GM19463 (cell line): Measurements from ENCODE around the gene TCF7L2.

Source experiments
- ATAC-seq: cut with Tn5 transposase; IDR thresholded peaks from one replicate; pipeline ENCODE4 v1.9.1; 2021; ENCODE audit warnings: mild to moderate bottlenecking, moderate library complexity; ENCODE audit not compliant: unreplicated experiment

The TCF7L2 gene

DNA sequence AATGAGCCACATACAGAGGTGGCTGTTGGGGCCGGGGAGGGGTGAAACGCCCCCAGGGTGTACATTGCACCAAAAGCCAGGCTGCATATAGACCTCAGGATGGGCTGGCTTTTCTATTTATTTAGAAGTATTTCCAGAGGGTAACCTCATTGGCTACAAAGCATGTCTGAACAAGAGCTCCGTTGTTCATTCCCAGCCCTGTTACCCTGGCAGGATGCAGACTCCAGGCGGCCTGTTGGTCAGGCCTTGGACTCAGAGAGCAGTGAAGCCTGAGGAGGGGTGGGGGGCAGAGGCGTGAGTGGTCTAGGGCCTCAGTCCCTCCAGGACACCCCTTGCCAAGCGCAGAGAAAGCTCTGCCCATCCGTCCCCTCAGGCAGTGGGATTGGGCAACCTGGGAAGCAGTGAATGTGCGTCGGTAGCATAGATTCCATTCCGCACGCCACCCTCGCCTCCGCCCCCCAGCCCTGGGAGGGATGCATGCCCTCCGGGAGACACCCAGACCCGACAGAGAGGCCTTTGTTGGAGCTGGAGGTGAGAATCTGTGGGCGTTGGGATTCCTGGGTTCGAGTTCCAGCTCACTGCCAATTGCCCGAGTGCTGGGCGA lies 41.9 kb downstream of the TCF7L2 start:
- ATAC-seq: no peak

DNA sequence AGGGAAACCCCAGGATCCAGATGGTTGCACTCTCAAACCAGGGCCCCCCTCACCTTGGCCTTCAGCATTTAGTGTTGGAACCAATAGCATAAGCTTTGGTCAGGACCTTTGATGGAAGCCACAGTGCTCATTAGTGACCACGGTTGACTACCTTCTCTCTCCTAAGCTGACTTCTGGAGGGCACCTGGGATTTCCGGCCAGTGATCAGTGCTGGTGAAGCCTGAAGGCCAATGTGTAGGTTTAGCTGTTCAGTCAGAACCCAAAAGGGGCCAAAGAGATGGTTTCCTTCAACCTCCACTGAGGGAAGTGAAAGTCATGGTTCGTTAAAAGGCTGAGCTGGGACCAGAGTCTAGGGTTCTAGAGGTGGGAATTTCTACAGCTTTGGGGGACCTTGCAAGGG lies 46.4 kb downstream of the TCF7L2 start:
- no peak for ATAC-seq

DNA sequence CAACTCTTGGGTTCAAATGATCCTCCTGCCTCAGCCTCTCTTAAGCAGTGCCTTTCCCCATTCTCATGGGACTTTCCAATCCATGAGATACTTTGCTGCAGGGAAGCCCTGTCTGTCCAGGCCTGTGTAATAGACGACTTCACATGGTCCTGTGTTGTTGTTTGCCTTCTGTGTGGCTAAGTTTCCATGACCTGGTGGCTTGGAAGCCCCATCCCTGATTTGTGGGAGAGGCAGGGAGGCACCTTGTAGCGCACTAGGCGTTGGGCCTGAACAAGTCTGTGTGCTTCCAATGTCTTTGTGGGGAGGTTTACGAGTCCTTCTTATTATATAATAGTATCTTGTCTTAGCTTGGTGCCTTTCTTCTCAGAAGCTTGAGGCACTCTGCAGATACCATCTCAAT lies 49.1 kb downstream of the TCF7L2 start:
- ATAC-seq: no peak

DNA sequence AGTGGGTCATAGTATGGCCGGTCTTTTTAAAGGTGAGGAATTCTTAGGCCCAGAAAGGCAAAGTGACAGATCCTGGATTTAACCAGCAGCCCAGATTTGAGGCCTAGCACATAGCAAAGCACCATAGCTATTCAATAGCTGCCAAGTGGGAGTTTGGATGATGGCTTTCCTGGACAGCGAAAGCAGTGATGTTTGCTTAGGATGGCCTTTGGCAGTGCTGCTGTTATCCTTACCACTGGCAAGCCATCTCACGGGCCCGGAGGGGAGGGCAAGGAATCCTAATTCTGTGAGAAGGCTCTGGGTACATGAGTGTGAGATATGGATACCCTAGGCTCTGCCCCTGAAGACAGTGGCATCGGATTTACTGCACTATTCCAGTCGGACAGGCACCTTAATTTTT lies 50.4 kb downstream of the TCF7L2 start:
- no peak for ATAC-seq

DNA sequence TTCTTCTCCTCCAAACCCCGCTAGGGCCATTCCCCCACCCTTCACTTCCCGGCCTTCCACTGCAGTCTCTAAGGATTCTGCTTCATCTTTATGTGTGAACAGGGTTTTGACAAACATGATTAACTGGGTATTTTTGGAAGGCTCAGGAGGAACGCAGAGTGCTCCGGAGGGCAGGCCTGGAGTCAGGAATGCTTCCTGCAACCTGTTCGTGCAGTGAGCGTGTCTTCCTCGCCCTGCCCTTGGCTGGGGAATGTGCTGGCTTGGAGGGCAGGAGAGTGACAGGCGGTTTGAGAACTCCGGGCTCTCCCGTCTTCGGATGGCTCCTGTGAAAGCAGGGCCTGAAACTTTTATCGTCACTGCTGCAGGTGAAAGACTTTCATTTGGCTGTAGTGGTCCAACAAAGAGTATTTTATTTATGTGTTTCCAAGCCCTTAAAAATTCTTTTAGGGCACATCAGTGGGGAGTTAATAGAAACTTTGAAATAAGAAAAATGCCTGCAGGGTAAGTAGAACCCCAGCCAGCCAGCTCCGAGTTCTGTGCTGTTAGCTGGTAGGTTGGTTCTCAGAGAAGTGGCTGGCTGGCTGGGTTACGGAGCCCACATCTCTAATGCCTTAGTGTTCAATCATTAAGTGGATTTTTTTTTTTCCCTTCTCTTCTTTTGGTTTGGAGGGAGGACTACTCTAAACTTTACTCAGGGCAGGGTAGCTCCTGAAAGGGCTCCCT lies 51.0 kb downstream of the TCF7L2 start:
- no peak for ATAC-seq

DNA sequence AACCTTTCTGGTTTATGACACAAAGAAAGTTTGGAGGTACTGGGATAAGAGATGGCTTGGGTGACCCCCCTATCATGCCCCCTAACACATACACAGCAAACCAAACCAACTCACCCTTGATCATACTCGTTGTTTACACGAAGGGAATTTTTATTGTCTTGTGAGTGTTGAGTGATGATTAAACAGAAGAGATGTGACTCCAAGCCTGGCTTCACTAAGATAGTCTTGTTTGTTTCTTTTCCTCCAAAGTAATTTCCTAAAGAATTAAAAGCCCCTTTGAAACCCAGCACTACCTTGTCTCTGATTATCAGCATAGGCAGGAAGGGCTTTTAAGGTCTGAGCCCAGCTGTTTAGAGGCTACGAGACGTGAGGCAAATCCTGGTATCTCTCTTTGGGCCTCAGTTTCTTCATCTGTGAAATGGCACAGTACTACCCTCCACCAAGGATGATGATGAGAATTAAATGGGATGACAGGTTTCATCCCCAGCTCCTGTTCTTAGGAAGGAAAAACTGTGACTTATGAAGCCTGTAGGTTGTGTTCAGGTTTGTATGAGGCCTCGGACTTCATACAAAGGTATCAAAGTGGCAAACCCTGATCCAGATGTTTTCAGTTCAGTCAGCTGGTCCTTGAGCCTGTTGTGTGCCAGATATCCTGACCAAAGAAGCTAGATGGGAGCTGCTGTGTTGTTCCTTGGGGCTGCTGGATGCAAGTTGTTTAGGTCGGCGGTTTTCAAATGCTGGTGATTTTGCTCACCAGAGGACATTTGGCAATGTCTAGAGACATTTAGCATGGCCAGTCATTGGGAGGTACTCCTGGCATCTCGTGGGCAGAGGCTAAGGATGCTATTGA lies 51.8 kb downstream of the TCF7L2 start:
- no peak for ATAC-seq

DNA sequence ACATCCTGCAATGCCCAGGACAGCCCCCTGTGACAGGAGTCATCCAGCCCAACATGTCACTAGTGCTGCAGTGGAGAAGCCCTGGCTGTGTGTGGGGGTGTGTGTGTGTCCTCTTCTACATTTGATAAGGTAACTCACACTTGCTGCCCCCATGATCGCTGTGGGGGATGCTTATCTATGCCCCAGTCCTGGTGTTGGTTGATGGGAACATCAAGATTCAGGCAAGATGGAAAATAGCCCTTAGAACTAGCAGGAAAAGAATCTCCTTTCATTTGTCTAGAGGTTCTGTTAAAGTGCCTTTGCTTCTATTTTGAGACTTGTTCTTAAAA lies 52.4 kb downstream of the TCF7L2 start:
- ATAC-seq: no peak

DNA sequence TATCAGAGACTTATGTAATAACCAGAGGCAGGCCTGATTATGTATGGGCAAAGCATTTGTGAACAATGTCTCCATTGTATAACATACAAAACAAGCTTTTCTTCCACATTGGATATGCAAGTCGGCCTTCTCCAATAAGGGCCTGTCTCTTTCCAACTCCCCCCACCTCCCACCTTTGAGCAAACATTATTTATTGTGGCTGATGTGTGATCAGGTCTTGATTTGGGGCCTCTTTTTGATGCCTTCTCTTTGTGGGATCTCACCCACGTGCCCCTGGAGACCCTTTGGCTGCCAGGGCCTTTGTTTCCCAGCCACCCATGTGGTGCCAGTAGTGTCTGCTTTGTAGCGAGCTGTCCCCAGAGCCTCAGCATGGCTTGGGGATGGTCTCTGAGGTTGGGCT lies 53.0 kb downstream of the TCF7L2 start:
- ATAC-seq: no peak

DNA sequence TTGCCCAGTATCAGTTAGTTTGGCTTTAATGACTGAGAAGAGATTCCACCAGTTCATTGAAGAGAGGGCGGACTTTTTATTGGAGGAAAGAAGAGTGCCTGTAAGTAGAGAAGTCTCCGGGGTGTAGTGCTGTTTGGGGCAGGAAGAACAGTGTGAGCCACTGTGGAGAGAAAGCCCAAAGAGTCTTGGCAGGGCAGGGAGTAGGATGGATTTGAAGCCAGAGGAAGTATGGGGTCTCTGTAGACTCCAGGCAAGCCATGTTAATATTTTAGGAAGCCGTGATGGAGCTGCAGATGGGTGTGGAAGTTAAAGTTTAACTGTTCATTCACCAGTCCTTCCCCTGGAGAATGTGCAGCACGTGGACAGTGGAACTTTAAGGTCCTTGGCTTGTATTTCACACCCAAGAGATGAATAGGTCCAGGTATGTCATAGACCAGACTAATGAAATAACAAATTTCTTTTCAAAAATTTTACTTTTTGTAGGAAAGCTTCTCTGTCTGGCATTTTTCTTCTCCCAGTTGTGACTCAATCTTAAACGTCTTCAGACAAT lies 54.1 kb downstream of the TCF7L2 start:
- no peak for ATAC-seq

DNA sequence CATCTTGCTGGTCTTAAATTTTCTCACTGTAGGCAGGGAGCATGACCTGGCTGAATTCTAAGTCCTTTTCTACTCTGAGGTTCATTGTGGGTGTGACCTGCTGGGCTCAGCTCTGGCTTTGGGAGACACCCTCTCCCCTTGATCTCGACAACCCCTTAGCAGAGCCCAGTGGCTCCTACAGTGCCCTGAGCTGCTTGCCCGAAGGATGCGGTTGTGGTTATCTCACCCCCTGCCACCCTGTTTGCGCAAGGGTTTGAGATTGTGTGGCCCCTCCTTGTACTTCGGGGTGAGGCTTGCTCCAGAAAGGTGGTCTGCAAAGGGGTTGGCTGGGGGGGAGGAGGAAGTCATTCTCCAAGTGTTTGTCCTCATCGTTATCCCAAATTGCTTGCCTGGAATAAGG lies 55.3 kb downstream of the TCF7L2 start:
- ATAC-seq: no peak

DNA sequence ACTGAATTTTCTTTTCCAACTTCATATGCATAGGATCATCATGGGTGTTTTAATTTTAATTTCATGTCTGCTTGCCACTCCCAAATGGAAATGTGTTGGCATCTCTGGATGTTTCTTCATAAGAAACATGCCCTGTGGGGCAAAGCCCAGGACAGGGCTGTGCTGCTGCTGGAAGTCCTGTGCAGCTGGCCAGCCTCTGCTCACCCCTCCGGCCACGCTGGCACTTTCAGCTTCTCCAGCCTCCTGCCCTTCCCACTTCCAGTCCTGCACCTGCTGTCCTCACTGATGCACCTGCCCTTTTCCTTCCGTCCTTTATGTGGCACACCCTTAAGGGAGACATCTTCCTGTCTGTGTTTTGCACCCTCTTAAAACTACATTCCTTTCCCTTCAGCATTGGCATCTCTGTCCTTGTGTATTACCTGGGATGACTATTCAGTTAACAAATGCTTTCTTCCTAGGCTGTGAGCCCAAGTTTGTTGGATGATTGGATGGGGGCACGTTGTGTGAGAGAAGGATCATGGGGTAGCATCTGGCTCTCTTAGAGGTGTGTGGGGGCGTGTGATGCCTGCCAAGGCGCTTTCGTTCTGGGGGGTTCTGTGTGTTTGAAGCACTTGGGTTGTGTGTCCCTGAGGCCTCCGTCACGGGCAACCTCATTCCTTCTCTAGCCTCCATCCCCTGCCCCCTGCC lies 56.8 kb downstream of the TCF7L2 start:
- no peak for ATAC-seq

DNA sequence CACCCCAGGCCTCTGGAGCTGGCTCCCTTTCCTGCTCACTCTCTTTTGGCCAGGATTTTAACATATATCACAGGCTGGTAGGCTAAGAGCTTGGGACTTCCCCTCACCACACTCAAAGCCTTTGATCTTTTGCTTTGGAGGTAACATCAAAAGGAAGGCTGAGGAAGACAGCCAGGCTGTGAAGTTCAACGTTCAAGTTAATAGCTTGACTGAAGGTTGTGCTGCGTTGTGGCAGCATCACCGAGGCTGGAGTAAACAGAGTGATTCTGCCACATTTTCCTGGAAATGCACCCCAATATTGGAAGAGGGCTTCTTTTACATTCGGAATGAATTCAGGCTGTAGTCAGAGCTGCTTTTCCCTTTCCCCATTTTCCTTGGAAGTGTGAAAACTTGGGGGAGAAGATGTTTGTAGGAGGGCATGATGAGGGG lies 57.3 kb downstream of the TCF7L2 start:
- ATAC-seq: no peak

DNA sequence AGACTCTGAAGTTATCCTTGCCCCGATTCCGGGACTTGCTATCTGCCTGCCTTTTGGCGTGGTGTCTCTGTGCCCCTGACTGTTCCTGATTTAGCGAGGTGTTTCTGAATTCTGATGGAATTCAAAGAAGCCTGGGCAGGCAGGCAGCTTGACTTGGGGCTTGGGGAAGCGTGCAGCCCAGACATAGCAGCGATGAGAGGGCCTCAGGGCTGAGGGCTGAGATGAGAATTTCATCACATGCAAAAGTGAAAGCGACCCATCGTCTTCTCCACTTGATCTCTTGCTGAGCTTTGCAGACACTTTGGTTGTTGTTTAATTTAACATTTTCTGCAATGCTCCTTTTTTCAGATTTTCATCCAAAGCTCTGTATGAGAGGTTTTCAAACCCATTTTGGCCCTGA lies 57.8 kb downstream of the TCF7L2 start:
- ATAC-seq: no peak

DNA sequence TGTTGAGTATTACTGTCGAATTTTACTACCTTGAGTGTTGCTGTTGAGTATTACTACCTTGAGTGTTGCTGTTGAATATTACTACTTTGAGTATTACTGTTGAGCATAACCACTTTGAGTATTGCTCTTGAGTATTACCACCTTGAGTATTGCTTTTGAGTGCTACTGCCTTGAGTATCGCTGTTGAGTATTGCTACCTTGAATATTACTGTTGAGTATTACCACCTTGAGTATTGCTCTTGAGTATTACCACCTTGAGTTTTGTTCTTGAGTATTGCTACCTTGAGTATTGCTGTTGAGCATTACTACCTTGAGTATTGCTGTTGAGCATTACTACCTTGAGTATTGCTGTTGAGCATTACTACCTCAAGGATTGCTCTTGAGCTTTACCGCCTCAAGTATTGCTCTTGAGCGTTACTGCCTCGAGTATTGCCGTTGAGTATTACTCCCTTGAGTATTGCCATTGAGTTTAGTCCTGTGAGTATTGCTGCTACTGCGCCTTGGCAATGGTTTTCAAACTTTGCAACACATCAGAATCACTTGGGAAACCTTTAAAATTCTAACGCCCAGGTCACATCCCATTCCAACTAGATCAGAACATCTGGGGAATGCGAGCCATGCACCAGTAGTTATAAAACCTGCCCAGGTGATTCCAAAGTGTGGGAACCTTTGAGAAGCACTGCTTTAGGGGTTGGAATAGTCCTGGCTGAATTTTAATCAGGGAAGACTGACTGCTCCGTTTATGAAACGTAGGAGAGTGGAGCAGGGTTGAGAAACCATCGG lies 61.7 kb downstream of the TCF7L2 start:
- no peak for ATAC-seq

DNA sequence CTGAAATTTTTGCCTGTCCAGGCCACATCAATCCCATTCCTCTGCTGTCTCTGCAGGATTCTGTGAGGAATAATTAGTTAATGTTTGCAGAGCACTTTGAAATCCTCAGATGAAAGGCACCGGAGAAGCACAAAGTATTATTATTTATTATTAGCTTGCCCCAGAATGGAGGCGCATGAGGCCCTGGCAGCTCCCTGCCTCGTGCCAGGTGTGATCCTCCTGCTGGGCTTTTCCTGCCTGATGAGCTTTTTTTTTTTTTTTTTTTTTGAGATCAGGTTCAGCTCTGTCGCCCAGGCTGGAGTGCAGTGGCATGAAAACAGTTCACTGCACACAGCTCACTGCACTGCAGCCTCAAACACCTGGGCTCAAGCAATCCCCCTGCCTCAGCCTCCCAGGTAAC lies 65.2 kb downstream of the TCF7L2 start:
- ATAC-seq: no peak

DNA sequence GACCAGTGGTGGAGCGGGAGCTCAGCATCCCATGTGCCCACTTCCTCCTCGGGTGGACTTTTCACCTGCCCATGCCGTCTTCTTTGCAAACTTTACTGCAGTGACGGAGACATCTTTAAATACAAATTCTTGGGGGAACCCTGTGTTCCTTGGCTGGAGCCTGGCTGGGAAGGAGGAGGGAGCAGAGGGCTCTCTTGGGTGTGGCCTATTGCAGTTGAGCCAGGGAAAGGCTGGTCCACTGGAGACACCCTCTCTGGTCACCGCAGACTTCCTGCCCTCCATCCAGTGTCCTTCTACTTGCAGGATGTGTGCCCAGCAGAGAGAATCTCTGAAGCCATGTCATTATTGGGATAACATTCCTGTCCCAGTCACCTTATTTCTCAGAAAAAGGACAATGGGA lies 67.3 kb downstream of the TCF7L2 start:
- no peak for ATAC-seq

DNA sequence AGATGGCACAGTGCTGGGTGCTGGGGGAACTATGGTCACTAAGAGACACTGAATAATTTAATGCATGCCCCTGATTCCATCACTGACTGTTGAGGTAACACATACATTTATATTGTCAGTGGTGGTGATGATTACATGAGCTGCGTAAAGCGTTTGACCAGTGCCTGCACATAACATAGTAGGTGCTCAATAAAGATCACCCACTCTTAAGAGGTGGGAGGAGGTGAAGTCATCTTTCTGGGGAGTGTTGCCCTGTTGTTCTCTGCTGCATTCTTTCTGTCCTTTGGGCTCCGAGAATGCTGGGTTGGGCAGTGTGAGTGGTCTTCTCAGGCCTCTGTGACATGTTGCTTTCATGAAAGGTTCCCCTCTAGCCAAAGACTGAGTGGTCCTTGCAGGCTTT lies 68.0 kb downstream of the TCF7L2 start:
- ATAC-seq: no peak

DNA sequence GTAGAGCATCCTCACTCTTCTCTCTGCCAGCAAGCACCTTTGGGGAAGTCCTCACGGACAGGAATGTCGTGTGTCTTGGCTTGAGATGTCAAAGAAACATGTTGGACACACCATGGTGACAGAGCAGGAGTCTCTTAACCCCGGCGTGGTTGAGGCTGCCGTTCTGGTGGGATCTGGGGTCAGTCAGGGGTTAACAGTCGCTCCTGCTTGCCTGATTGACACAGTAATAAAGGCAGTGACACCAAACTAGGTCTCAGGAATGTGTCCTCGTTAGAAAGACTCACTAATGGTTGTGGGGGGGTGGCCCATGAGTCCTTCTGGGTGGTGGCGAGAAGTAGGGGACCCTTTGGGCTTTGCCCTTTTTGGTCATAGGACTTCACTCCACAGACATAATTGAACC lies 69.0 kb downstream of the TCF7L2 start:
- no peak for ATAC-seq

DNA sequence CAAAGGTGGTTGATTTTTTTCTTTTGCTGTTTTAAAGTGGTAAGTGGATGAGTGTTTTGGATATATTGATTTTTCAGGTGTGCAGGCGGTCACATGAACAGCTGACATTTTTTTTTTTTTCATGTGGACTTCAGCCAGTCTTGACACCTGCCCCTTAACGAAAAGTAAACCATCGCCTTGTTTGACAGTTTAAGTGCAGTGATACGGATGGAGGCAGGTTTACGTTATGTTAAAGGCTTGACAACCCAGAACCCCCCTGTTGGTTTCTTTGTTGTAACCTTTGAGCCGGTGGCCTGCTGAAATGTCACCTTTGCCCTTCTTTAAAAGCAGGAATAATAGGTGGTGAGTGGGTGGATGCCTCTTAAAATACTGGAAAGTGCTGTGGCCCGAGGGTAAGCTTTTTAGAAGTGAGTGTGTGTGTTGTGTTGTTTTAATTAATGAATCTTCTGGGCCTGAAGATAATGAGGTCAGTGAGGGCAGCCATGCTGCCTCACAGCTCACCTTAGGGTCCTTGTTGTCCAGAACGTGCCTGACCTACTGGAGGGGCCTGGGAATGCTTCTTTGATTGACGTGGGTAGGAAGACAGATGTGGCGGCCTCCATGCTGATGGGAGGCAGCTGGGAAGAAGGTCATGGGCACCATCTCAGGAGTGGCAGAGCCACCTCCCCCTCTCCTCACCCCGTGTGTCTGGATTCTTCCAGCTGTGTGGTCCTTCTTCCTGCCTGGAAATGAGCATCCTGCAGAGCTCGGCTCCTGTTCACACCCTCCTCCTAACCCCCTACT lies 69.8 kb downstream of the TCF7L2 start:
- no peak for ATAC-seq

DNA sequence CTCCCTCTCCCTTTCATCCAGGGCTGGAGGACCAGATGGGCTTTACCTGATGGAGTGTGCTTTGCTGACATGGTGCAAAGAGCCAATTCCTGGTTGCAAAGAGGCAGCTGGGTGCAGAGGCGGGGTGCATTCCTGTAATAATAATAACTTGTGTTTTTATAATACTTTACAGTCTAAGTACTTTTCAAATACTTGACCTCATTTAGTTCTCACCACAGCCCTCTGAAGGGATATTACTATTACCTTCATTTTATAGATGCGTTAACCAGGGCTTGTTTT lies 70.4 kb downstream of the TCF7L2 start:
- ATAC-seq: no peak
